Measurements from ENCODE around the gene SHH.

- TF ChIP-seq CTCF (IDR thresholded peaks at IDR 0.05; ENCODE audit: low read depth, low read length, poor library complexity, severe bottlenecking) (no peak), EZH2phosphoT487 (IDR thresholded peaks at IDR 0.05; ENCODE audit: borderline replicate concordance, low read length) (no peak)
These were observed 13.4 kb downstream of the SHH start for GRCh38 chr7:155798673-155799439.
